Measurements from ENCODE around the gene VASN.

DNA sequence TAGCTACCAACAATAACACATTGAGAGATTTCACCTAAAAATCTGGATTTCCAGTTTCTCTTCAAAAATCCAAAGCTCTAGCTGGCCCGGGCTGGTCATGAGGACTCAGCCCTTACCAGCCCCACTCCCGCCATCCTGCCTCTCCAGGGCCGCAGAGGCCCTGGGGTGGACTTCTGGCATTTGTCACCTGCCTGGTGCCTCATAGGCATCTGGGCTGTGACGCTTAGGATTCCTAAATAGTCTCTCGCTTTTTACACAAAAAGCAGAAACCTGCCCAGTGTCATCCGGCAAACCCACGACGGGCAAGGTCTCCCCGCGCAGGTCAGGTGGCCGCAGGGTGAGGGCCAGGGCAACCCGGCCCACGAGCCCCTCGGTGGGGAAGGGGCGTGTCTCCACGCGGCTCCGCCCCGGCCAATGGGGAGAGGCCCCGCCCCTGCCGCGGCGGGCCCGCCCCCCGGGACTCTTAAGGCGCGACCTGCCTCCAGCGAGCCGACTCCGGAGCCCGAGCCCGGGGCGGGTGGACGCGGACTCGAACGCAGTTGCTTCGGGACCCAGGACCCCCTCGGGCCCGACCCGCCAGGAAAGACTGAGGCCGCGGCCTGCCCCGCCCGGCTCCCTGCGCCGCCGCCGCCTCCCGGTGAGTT, at the start of gene VASN:
- no peak for TF ChIP-seq GATA3 (IDR thresholded peaks at IDR 0.05; ENCODE audit: low read depth, low read length)
- no peak for TF ChIP-seq GATA2 (IDR thresholded peaks at IDR 0.05; ENCODE audit: low read depth, low read length)
